ENCODE measurements around the gene GRIK5.

GRIK5 gene

DNA sequence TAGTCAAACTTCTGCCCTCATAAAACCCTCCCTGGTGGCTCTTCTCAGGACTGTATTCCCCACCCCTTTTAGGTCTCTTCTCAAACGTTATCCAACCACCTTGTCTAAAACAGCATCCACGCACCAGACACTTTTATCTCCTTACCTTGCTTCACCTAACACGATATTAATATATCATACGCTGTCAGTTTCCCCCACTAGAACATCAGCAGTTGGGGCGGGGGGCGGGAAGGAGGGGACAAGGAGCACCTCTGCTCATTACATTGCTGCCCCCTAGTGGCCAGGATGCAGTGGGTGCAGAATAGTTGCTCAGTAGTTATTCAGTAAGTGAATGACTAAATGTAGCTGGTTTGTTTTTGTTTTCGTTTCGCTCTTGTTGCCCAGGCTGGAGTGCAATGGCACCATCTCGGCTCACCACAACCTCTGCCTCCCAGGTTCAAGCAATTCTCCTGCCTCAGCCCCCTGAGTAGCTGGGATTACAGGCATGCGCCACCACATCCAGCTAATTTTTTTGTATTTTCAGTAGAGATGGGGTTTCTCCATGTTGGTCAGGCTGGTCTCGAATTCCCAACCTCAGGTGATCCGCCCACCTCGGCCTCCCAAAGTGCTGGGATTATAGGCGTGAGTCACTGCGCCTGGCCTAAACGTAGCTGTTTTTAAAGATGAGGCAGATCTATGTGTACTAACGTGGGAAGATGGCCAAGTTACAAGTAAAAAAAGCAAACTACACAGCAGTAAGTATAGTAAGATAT, 35.2 kb downstream of the GRIK5 start (continued):
- TF ChIP-seq, protein P1, sequence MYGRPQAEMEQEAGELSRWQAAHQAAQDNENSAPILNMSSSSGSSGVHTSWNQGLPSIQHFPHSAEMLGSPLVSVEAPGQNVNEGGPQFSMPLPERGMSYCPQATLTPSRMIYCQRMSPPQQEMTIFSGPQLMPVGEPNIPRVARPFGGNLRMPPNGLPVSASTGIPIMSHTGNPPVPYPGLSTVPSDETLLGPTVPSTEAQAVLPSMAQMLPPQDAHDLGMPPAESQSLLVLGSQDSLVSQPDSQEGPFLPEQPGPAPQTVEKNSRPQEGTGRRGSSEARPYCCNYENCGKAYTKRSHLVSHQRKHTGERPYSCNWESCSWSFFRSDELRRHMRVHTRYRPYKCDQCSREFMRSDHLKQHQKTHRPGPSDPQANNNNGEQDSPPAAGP (tag by site-specific recombination; IDR thresholded peaks at IDR 0.05) = peak; percentile 42; the same call in 1 of the 2 replicates
- TF ChIP-seq ZNF24 (tag by site-specific recombination; IDR thresholded peaks at IDR 0.05) = peak; percentile 51
- peak; percentile 77 for TF ChIP-seq ZNF600 (tag by site-specific recombination; IDR thresholded peaks at IDR 0.05)
- peak; percentile 99 for TF ChIP-seq ZNF341 (tag by site-specific recombination; IDR thresholded peaks at IDR 0.05; ENCODE audit: low read depth)
- TF ChIP-seq ZNF366 (tag by site-specific recombination; conservative IDR thresholded peaks at IDR 0.05) = peak; percentile 63
- TF ChIP-seq, protein P2, sequence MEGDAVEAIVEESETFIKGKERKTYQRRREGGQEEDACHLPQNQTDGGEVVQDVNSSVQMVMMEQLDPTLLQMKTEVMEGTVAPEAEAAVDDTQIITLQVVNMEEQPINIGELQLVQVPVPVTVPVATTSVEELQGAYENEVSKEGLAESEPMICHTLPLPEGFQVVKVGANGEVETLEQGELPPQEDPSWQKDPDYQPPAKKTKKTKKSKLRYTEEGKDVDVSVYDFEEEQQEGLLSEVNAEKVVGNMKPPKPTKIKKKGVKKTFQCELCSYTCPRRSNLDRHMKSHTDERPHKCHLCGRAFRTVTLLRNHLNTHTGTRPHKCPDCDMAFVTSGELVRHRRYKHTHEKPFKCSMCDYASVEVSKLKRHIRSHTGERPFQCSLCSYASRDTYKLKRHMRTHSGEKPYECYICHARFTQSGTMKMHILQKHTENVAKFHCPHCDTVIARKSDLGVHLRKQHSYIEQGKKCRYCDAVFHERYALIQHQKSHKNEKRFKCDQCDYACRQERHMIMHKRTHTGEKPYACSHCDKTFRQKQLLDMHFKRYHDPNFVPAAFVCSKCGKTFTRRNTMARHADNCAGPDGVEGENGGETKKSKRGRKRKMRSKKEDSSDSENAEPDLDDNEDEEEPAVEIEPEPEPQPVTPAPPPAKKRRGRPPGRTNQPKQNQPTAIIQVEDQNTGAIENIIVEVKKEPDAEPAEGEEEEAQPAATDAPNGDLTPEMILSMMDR (tag by site-specific recombination; IDR thresholded peaks at IDR 0.05) = peak; percentile 92
- TF ChIP-seq ZBTB20 (tag by site-specific recombination; IDR thresholded peaks at IDR 0.05) = peak; percentile 61; the same call in 1 of the 2 replicates
- peak; percentile 48; the same call in 1 of the 2 replicates for TF ChIP-seq YY2 (tag by site-specific recombination; IDR thresholded peaks at IDR 0.05)
- 0 out of 2 replicates have a peak, but pooled peaks have one; percentile 51 for TF ChIP-seq ZFP69B (tag by site-specific recombination; IDR thresholded peaks at IDR 0.05)
- peak; percentile 73 for TF ChIP-seq ZNF660 (tag by site-specific recombination; IDR thresholded peaks at IDR 0.05)
- TF ChIP-seq ZNF629 (tag by site-specific recombination; IDR thresholded peaks at IDR 0.05) = peak; percentile 44; the same call in 1 of the 2 replicates
- peak; percentile 78 for TF ChIP-seq KLF9 (tag by site-specific recombination; IDR thresholded peaks at IDR 0.05; ENCODE audit: low read depth)
- 0 out of 2 replicates have a peak, but pooled peaks have one; percentile 43 for TF ChIP-seq ZNF785 (tag by site-specific recombination; IDR thresholded peaks at IDR 0.05)
- TF ChIP-seq SP7 (tag by site-specific recombination; IDR thresholded peaks at IDR 0.05) = peak; percentile 77
- peak; percentile 35; the same call in 1 of the 2 replicates for TF ChIP-seq ZNF561 (tag by site-specific recombination; IDR thresholded peaks at IDR 0.05; ENCODE audit: borderline replicate concordance)
- TF ChIP-seq ZFHX2 (tag by site-specific recombination; conservative IDR thresholded peaks at IDR 0.05) = peak; percentile 89
- TF ChIP-seq, protein P3, sequence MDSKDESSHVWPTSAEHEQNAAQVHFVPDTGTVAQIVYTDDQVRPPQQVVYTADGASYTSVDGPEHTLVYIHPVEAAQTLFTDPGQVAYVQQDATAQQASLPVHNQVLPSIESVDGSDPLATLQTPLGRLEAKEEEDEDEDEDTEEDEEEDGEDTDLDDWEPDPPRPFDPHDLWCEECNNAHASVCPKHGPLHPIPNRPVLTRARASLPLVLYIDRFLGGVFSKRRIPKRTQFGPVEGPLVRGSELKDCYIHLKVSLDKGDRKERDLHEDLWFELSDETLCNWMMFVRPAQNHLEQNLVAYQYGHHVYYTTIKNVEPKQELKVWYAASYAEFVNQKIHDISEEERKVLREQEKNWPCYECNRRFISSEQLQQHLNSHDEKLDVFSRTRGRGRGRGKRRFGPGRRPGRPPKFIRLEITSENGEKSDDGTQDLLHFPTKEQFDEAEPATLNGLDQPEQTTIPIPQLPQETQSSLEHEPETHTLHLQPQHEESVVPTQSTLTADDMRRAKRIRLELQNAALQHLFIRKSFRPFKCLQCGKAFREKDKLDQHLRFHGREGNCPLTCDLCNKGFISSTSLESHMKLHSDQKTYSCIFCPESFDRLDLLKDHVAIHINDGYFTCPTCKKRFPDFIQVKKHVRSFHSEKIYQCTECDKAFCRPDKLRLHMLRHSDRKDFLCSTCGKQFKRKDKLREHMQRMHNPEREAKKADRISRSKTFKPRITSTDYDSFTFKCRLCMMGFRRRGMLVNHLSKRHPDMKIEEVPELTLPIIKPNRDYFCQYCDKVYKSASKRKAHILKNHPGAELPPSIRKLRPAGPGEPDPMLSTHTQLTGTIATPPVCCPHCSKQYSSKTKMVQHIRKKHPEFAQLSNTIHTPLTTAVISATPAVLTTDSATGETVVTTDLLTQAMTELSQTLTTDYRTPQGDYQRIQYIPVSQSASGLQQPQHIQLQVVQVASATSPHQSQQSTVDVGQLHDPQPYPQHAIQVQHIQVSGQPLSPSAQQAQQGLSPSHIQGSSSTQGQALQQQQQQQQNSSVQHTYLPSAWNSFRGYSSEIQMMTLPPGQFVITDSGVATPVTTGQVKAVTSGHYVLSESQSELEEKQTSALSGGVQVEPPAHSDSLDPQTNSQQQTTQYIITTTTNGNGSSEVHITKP (tag by site-specific recombination; IDR thresholded peaks at IDR 0.05) = peak; percentile 63; the same call in 1 of the 2 replicates
- TF ChIP-seq ZSCAN16 (tag by site-specific recombination; IDR thresholded peaks at IDR 0.05) = peak; percentile 71; the same call in 1 of the 2 replicates
- TF ChIP-seq, protein P4, sequence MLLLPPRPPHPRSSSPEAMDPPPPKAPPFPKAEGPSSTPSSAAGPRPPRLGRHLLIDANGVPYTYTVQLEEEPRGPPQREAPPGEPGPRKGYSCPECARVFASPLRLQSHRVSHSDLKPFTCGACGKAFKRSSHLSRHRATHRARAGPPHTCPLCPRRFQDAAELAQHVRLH (tag by site-specific recombination; IDR thresholded peaks at IDR 0.05) = 0 out of 2 replicates have a peak, but pooled peaks have one; percentile 27
- peak; percentile 47; the same call in 1 of the 2 replicates for TF ChIP-seq ZNF10 (tag by site-specific recombination; IDR thresholded peaks at IDR 0.05)
- TF ChIP-seq ZNF2 (tag by site-specific recombination; IDR thresholded peaks at IDR 0.05) = peak; percentile 97
- peak; percentile 87 for TF ChIP-seq KLF16 (tag by site-specific recombination; IDR thresholded peaks at IDR 0.05)
- 0 out of 2 replicates have a peak, but pooled peaks have one; percentile 16 for TF ChIP-seq KLF7 (tag by site-specific recombination; IDR thresholded peaks at IDR 0.05; ENCODE audit: borderline replicate concordance)
- TF ChIP-seq SP3 (tag by site-specific recombination; IDR thresholded peaks at IDR 0.05) = peak; percentile 65
- TF ChIP-seq BCL11A (tag by site-specific recombination; IDR thresholded peaks at IDR 0.05; ENCODE audit: low read depth) = peak; percentile 63; the same call in 1 of the 2 replicates
- peak; percentile 93 for TF ChIP-seq GLIS1 (tag by site-specific recombination; IDR thresholded peaks at IDR 0.05)
- TF ChIP-seq, protein P5, sequence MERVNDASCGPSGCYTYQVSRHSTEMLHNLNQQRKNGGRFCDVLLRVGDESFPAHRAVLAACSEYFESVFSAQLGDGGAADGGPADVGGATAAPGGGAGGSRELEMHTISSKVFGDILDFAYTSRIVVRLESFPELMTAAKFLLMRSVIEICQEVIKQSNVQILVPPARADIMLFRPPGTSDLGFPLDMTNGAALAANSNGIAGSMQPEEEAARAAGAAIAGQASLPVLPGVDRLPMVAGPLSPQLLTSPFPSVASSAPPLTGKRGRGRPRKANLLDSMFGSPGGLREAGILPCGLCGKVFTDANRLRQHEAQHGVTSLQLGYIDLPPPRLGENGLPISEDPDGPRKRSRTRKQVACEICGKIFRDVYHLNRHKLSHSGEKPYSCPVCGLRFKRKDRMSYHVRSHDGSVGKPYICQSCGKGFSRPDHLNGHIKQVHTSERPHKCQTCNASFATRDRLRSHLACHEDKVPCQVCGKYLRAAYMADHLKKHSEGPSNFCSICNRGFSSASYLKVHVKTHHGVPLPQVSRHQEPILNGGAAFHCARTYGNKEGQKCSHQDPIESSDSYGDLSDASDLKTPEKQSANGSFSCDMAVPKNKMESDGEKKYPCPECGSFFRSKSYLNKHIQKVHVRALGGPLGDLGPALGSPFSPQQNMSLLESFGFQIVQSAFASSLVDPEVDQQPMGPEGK (tag by site-specific recombination; IDR thresholded peaks at IDR 0.05) = peak; percentile 74
- peak; percentile 28 for TF ChIP-seq ZNF843 (tag by site-specific recombination; IDR thresholded peaks at IDR 0.05)
- peak; percentile 78 for TF ChIP-seq PRDM1 (tag by site-specific recombination; IDR thresholded peaks at IDR 0.05)
- TF ChIP-seq KLF8 (tag by site-specific recombination; IDR thresholded peaks at IDR 0.05) = peak; percentile 65
